GM23248 (cell line): ENCODE data around the gene RPL36A.

Experiments used
- EZH2 ChIP-seq: fragments of 200-600 bp; sonication (generic); IDR thresholded peaks from 2 replicates; pipeline ENCODE4 v1.6.1; 2018; ENCODE audit warnings: antibody characterized with exemption, mild to moderate bottlenecking; ENCODE audit not compliant: insufficient read depth, poor library complexity, severe bottlenecking
- EZH2phosphoT487 ChIP-seq: fragments of 200-600 bp; sonication (generic); IDR thresholded peaks from 2 replicates; pipeline ENCODE4 v1.6.1; 2018; ENCODE audit warnings: antibody characterized with exemption, moderate library complexity, mild to moderate bottlenecking, low read depth; ENCODE audit not compliant: insufficient read depth

DNA sequence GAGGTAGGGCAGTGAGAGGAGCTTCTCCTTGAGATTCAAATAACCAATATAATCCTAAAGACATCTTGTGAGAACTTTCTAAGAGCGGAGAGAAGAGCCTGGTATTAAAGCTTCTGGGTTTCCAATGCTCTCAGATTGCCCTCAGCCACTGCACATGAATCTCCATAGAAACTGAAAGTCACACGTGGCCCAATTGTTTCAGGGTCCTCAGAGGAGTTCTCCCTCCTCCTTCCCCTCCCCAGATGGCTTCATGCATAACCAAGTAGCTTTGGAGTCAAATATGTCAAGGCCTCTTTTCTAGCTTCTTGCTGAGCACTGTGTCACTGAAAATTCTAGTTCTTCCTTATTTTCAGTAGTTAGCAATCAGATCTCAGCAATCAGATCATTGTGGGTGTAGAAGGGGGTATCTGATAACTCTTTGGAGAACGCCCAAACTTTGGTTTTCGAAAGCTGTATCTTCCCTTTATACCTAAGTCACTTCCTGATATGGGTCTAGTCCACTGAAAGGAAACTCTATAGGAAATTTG is 7.1 kb upstream of the RPL36A start:
- no peak for TF ChIP-seq EZH2phosphoT487
- TF ChIP-seq EZH2: no peak
